Ishikawa (cell line): ENCODE measurements around the gene DNAL4.

Experiments
- CEBPB ChIP-seq: IDR thresholded peaks from 2 replicates; pipeline ENCODE4 v1.6.1; 2012
- CREB1 ChIP-seq: IDR thresholded peaks from 2 replicates; pipeline ENCODE4 v1.6.1; 2012; ENCODE audit warnings: low read depth
- EP300 ChIP-seq: IDR thresholded peaks from 2 replicates; pipeline ENCODE4 v1.6.1; 2012; ENCODE audit warnings: borderline replicate concordance
- MAX ChIP-seq: IDR thresholded peaks from 2 replicates; pipeline ENCODE4 v1.6.1; 2012
- NFIC ChIP-seq: IDR thresholded peaks from 2 replicates; pipeline ENCODE4 v1.6.1; 2012
- RAD21 ChIP-seq: IDR thresholded peaks from 2 replicates; pipeline ENCODE4 v1.6.1; 2012; ENCODE audit warnings: low read depth
- REST ChIP-seq: IDR thresholded peaks from 2 replicates; pipeline ENCODE4 v1.6.1; 2012; ENCODE audit warnings: low read depth, mild to moderate bottlenecking
- TAF1 ChIP-seq: IDR thresholded peaks from 2 replicates; pipeline ENCODE4 v1.6.1; 2012; ENCODE audit warnings: low read depth, mild to moderate bottlenecking
- TEAD4 ChIP-seq: IDR thresholded peaks from 2 replicates; pipeline ENCODE4 v1.6.1; 2012

GRCh38 chr22:38774496-38775166 is 19.3 kb downstream of the DNAL4 start:
- TF ChIP-seq MAX: no peak
- no peak for TF ChIP-seq CEBPB
- TF ChIP-seq TAF1: no peak
- TF ChIP-seq TEAD4: no peak
- TF ChIP-seq EP300: no peak
- TF ChIP-seq RAD21: no peak
- TF ChIP-seq REST: no peak
- TF ChIP-seq CREB1: no peak
- TF ChIP-seq NFIC: no peak
